Fibroblast of peridontal ligament (primary cell): ENCODE measurements around the gene UBE3B.
A peak's percentile ranks its signal among the peaks of the same experiment; 100 is the strongest.

Experiments used
- DNase-seq: peaks from one replicate; pipeline ENCODE4 v3.0.0-alpha.2; 2010; ENCODE audit errors: extremely low read depth

UBE3B gene

DNA sequence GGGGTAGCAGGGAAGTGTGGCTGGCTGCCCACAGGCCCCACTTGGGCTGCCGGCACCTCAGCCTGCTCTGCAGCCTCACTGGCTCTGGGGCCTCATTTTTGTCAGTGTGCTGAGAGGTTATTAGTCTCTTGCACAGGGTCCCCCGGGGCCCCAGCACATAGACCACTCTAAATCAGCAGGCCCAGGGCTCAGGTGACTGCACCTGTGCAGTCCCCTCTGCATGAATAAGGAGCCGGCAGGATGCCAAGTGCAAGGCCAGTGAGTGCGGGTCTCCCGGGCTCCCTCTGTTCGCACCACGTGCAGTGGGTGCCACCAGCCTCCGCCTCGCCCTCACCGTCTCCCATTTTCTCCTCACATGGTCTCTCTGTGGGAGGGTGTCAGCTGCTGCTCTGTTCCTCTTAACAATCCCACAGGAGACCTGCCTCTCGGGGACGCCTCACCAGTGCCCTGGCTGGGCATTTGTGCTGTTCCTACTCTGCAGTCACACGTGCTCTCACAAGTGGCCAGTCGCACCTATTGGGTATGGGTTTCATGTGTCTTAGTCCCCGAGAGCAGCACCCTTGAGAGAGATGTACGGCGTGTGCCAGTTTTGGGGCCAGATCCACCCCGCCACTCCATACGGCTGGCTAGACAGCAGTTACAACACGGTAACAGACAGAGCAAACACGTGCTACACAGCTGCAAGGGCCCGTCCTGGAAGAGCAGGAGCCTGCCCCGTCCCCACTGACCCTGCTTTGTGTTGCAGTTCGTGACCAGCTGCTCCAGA lies 55.5 kb downstream of the UBE3B start:
- DNase-seq, result no peak

DNA sequence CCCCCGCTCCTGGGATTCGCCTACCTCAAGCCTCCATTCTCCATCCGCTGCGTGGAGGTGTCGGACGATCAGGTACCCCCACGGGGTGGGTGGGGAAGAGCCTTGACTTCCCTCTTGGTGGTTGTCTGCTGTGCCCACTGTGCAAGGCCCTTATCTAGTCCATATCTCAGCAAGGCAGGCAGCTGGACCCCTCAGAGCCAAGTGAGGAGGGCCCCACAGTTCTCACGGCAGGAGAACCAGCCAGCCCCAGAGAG lies 56.0 kb downstream of the UBE3B start:
- no peak for DNase-seq

DNA sequence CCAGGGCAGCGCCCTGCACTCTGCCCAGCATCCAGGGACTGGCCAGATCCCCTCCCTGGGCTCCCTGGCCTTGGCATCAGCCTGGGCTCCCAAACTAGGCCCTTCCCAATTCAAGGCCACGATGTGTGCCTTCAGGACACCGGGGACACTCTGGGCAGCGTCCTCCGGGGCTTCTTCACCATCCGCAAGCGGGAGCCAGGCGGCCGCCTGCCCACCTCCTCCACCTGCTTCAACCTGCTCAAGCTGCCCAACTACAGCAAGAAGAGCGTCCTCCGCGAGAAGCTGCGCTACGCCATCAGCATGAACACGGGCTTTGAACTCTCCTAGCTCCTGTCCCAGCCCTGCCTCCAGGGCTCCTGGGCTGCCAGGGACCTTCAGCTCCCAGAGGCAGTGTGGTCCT lies 57.0 kb downstream of the UBE3B start:
- DNase-seq, result no peak

DNA sequence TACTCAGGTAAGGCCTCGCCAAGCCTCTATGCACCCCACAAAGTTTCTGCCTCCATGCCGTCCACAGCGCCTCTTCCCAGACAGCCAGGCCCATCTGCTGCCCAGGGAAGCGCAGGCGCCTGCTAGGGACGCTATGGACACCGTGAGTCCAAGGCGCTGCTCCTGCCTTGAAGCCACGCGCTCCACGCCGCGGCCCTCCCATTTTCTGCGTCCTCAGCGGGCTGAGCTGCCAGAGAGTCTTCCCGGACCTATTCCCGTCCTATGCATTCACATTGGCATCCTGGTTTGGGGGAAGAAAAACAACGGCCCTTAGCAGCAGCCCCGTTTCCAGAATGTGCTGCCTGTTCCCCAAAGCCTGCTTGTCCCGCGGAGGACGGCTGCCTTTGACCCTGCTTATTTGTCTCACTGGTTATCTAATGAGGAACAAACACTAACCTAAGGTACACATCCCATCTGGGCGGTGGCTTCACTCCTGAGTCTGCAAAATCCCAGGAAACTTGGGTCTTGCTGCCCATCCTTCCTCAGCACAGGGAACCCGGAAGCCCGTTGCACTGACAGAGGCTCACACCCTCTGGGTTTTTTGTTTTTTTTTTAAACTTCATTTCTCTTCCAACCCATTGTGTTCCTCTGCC lies 57.9 kb downstream of the UBE3B start:
- no peak for DNase-seq

DNA sequence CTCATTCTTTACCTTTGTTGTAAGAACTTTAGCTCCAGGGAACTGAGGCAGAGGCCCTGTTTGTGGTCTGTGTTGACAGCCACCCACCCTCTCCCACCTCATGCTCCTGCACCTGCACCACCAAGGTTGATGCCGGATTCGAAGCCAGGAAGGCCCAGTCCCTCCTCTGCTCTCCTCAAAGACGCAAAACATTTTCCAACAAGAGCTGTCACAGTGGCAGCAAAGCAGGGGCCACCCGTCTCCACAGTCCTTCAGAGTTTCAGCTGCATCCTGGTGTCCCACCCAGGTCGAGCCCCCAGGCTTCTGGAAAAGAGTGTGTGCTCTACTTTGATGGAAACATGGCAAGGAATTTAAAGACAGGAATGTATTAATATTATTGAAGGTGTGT lies 58.4 kb downstream of the UBE3B start:
- DNase-seq, result no peak

DNA sequence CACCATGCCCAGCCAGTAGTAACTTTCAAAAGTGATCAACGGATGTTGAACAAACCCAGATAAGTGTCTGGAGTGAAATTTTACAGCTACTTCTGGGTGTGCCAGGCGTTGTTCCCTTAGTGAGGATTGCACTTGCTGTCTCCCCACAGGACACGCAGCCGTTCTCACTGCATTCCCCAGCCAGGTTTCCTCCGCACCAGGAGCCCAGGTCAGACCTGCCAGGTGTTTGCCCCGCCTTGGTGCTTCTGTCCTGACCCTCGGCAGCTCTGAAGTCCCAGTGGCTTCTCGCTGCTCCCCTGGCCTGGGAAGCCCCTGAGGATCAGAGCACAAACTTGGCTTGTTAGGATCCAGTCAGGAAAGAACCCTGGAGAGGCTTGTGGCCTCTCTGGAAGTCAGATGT lies 59.7 kb downstream of the UBE3B start:
- DNase-seq, result no peak

DNA sequence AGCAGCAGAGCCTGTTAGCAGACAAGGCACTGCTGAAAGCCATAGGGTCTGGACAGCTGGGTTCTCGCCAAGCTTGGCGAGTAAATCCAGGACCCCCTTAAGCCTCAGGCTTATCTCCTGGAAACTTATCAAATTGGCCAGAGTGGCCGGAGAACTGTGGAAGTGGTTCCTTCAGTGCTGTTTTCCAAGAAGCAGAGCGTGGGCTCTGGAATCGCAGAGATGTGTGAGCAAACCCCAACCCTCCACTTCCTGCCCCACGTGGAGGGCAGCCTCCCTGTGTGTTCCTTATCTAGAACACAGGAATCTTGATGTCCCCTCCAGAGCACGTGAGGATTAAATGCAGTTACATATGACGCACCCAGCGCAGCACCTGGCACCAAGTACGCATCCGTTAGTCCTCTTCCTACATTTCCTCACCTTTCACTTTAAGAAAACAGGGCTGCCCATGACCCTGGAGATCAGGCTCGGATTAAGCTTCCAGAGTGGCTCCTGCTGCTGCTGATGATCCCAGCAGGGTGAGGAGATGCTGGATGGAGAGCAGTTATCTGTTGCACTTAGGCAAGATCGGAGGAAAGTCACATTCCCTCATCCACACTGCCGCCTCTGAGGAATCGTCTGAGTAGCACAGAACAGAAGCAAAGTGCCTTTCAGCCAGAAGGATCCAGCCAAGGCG lies 60.9 kb downstream of the UBE3B start:
- no peak for DNase-seq

DNA sequence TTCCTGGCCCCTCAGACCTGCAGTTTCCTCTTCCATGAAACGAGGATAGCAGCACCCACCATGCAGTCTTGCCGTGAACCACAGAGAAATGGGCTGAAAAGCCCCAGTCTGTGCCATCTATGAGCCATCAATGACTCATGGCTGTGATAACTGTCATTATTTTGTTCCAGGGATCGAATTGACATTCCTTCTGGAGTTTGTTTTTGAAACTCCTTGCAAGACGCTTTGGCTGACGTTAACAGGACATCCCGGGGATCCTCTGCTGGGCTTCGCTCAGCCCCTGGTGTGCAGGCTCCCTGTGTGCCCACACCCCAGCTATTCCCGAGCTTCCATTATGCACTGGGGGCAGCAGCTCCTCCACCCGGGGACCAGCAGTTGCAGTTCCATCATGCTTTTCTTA lies 62.1 kb downstream of the UBE3B start:
- peak; percentile 32 for DNase-seq

DNA sequence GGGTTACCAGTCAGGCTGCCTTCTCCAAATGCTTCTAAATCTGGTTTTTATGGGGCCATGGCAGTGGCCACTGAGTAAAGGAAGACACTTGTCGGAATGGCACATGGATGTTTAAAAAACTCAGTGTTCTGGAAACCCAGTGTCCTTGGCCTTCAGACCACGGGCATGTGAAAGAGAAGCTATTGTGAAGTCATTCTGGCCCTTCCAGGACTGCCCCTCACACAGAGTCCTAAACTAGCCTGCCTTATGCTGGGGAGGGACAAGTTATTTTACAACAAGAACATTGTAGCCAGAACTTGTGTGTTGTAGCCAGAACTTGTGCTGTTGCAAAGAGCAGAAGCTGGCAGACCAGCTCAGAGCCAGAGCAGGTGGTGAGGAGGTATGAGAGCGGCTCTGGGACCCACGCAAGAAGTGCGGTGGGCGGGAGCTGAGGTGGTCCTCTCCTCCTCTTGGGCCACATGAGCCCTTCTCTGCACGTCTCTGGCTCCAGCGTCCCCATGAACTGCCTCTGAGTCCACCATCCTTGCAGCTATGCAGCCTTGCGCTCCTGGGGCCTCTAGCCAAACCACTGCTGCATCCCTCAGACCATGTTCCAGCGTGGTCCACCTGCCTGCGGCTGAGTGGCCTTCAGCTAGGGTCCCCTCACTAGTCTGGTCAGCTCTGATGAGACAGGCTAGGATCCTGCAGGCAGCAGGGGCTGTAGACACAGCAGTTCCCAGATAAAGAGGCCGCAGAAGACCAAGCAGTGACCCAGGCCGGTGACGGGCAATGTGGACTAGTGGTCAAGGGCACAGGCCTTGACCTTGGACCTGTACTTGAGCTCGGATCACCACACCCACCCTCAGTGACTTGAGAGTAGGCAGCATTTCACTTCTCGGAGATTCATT lies 63.3 kb downstream of the UBE3B start:
- no peak for DNase-seq

DNA sequence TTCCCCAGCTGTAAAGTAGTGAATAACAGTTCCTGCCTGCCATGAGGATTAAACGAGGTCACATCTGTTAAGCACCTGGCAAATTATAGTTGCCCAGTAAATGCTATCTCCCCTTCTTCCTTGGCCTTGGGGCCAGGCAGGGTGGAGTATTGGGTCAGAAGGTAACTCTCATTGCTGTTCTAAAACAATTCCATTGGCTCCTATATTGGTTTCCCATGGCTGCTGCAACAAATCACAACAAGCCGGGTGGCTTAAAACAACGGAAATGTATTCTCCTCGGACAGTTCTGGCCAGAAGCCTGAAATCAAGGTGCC lies 63.9 kb downstream of the UBE3B start:
- no peak for DNase-seq

DNA sequence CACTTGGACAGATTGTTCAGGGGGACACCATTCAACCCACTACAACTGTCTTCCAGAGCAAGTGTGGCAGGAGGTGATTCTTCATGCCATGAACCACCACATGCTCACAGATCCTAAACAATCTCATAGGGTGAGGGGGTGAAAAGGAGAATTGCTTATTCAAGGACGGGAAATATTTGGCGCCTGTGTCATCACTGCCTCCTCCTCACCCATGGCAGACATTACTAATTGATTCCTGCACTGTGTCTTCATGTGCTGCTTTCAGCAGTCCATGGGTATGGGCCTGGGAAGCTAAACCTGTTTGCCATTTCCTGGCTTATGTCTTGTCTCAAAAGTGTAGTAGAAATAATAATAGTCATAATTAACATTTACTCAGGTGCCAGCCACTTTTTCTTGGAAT lies 64.6 kb downstream of the UBE3B start:
- peak; percentile 27 for DNase-seq

DNA sequence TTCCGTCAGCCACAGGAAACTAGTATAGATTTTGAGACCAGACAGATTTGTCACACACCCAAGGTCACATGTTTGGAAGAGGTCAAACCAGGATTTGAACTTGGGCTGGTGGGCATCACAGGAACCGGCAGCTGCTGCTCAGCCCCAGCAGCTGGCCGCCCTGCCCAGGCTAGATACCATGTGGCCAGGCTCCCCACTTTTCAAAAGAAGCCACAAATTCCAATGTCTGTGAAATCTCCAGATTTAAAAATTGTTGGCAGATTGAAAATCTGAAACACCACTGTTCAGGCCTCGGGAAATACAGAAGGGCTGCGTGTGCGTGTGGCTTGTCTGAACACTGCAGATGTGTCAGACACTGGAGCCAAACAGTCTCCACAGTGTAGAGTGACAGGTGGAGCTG lies 65.4 kb downstream of the UBE3B start:
- DNase-seq, result no peak

DNA sequence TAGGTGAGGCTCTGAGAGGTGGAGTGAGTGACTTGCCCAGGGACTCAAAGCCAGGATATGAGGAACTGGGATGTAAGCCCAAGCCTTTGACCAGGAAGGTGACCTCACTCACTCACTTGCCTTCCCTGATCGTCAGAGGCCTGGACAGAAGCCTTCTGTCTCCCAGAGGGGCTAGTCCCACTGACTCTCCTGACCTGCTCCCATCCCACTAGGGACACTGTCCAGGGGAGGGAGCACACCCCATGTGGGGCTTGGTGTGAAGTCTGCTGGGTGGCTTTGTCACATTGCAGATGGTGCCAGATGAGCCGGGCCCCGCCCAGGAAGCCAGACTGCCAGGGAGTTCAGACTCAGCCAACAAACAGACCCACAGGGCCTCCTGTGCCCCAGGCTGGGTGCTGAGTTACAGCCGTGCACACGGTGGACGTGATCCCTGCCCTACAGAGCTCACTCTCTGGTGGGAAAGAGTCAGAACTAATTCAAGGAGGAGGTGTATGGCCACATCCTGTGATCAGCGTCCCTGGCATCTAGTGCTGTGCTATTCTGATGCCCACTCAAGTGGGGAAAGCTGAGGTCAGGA lies 67.6 kb downstream of the UBE3B start:
- peak; percentile 29 for DNase-seq

DNA sequence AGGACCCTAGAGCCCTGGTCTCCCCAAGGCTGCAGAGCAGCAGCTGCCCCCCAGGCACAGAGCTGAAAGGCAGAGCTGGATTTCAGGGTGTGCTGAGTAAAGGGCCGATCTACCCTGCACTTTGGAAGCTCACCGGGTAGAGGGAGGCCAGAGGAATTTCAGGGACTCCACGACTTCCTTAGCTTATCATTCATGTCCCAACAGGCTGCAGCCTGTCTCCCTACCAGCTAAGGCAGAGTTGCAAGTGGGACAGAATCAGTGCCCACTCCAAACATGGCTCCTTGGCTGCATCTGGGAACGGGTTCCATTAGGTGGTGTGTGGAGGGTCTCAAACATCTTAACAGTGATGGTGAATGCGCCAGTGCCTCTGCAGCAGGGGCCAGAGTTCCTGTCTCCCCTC lies 68.4 kb downstream of the UBE3B start:
- no peak for DNase-seq

DNA sequence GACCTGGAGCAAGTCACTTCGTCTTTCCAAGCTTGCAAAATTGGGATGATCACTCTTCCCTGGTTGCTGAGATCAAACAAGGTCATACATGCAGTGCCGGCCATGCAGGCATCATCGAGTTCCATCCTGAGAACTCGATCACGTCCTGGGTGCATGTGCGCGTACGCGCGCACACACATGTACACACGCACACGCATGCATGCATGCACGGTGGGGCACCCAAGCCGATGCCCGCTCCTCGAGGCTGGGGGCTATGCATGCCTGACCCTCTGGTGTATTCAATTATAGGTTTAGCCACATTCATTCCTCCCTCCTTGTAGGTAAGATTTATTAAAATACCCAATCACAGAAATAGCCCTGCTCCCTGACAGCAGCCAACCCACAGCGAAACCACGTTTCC lies 69.9 kb downstream of the UBE3B start:
- no peak for DNase-seq

DNA sequence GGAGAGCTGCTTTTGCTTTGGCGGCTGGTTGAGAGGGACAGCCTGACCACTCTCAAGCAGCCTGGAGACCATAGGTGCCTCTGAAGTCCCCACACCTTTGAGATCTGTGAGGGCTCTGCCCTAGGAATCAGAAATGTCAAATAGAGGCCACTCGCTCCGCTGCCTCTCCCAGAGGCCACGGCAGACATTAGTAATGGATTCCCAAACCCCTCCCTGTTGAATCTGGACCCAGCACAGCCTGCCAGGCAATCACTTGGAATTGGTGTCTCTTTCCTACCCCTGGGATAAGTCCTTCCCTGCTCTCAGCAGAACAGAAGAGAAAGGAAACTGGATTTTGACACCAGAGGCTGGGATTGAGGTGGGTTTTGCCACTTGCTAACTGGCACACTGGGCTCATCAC lies 70.8 kb downstream of the UBE3B start:
- DNase-seq, result no peak

DNA sequence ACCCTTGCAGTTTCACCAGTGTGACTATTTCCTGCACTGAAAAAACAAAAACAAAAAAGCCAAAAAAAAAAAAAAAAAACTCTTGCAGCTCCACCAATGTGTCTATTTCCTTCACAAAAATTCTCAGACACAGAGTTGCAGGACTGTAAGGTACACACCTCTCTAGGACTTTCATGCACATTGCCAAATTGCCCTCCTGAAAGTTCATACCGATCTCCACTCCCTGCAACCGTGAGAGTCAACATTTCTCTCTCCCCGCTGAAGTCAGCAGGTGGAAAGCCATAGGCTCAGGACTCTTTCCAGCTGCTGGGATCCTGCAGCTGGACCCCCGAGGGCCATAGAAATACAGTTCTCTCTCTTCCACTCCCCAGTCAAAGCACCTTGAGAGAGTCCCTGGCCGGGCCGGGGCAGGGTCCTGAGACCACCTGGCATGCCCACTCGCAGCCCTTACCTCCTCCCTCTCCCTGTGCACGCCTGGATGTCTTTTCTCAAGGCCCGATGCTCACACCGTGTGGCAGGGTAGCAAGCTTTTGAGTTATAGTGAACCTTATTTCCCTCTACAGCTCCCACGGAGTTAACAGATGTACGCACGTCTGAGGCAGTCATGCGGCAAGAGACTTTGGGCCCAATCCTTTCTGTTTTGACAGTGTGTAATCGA lies 72.3 kb downstream of the UBE3B start:
- no peak for DNase-seq

DNA sequence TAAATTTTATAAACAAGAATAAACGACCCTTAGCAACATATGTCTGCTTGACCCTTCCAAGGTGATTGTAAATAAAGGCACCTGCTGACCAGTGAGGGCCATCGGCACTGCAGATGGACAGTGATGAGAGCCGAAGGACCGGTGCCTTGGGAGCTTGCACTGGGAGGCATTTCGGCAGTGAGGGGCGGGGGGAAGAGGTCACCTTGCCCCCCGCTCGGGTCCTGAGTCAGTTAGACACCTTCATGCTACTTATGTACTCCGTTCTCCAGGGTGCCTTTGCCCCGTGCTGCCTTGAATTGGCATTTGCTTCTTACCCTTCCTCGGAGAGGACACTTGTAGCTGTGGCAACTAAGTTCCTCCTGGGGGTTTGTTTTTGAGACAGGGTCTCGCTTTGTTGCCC lies 72.8 kb downstream of the UBE3B start:
- no peak for DNase-seq

DNA sequence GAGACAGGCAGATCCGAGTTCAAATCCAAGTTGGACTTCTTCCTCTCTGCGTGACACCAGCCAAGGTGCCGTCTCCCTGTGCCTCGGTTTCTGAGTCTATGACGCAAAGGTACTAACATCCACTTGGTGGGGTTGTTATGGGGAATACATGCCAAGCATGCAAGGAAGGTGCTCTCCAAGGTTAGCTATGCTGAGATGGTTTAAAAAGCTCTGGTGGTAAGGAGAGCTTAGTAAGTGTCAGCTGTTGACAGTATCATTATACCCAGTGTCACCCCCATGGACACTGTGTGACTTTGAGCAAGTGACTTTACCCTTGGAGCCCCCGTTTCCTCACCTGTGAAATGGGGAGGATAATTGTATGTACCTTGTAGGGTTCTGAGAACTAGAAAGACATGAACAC lies 73.7 kb downstream of the UBE3B start:
- no peak for DNase-seq

DNA sequence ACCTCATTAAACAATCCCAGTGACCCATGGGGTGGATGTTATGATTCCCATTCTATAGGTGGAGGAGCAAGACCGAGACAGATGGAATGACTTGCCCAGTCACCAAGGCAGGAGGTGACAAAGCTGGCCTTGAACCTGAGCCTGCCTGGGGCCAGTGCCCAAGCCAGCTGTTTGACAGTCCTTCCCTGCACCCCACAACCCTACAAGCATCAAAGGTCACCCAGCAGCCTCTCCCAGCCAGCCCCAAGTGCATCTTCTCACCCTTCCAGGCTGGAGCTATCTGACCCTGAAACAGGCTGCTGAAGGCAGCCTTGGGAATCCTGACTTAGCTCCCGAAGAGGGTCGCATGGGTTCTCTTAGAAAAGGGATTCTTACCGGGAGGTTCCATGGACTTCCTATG lies 75.5 kb downstream of the UBE3B start:
- no peak for DNase-seq

DNA sequence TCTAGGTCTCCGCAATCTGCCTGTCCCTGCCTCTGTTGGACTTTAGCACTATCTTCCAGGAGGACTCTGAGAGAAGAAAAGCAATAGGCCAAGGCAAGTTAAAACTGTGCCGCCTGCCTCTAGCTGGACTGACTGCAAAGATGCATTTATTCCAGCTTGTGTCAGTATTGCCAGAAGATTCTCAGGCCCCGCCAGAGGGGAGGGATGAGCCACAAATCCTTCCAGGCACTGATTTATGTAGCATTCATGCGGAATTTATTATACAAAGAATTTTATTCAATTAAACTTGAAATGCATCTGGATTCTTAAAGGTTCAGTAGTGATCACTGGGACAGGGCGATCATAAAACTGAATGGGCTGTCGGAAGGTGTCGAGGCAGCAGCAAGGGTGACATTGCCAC lies 76.0 kb downstream of the UBE3B start:
- DNase-seq, result peak; percentile 10
